ENCODE measurements around the gene KCNT1.

KCNT1 gene

DNA sequence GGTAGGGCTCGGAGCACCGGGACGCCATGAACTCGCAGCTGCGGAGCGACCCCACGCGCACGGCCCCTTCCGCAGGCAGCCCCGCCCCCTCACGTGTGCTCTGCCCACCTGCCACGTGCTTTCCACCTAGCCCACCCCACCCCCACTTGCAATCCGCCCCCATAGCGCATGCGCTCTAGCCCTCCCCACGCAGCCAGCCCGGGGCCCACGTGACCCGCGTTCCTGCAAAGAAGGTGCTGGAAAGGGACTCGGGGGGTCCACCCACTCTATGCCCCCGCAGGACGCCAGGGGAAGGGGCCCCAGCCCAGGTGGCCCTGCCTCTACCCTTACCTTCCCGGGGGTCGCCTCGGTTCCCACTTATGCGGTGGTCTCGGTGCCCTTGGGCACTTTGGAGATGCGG lies 2.5 kb upstream of the KCNT1 start, which contains the start of gene SOHLH1:
Gene SOHLH1 (minus strand): TSS at position 42 of the 400 bp plus-strand sequence. CDS start 14 bp downstream, at position 28.
- no peak for DNase-seq (ENCODE audit: low read depth)

DNA sequence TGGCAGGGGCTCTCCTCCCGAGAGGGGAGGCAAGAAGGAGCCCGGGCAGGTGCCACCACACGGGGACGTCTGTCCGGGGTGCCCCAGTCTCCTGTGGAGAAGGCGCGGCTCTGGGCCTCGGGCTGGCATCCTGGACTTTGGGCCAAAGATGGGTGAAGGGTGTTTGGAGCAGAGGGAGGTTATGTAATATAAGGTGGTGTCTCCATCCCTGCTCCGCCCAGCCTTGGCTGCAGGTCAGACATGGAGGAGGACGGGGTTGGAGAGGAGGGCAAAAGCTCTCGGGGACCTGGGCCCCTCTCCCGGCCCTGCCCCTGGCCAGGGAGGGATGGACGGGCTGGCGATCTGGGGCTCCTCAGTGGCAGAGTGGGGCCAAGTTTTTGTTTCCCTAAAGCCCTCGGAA lies 1.5 kb upstream of the KCNT1 start:
- DNase-seq (ENCODE audit: low read depth): no peak

DNA sequence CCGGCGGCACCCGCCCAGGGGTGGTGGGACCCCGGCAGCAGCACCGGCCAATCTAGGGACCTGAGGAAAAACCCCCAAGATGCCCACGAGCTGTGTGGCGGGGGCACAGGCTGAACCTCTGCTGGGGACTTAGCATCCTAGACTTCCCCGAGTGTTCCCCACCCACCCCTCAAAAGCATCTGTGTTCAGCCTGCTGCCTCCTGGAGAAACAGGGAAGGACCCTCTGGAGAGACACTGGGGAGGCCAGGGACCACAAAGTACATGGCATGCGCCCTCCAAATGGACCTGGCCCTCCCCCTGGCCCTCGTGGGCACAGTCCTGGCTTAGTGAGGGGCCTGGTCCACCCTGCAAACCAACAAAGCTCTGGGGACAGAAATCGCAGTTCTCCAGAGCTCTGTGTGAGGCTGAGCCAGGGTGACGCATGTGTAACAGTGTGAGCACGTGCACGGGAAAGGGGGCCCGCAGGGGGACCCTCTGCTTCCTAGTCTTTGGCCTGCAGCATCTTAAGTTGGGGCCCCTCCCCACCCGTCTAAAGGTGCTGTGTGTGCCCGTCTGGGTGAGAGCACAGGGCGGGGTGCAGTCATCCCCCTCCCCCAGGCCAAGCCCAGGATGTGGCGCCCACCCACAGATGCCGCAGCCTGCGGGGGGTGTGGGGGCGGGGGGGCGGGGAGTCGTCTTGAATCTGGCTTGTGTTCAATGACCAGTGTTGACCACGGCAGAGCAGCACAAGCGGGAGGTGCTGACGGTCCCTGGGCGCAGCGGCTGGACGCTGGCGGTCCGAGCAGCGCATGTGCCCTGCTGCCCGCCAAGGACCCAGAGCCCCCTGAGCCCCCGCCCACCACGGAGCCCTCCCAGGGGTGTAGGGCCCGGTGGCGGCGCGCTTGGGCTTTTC lies 672 bp upstream of the KCNT1 start:
- no peak for DNase-seq (ENCODE audit: low read depth)

DNA sequence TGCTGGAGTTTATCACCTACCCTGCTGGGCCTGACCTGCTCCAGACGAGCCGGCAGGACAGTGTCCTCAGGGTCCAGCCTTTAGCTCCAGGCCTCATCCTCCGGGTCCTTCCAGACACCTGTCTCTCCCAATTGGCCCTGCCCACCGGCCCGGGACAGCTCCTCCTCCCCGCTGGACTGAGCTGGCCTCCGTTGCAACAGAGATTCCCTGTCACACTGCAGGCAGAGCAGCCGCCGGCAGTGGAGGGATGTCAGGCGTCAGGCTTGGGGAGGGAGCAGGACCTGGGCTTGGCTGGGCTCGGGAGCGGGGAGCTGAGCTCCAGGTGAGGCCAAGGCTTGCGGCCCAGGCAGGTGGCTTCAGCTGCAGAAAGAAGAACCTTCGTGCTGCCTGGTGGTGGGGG lies 1.7 kb downstream of the KCNT1 start:
- no peak for DNase-seq (ENCODE audit: low read depth)

DNA sequence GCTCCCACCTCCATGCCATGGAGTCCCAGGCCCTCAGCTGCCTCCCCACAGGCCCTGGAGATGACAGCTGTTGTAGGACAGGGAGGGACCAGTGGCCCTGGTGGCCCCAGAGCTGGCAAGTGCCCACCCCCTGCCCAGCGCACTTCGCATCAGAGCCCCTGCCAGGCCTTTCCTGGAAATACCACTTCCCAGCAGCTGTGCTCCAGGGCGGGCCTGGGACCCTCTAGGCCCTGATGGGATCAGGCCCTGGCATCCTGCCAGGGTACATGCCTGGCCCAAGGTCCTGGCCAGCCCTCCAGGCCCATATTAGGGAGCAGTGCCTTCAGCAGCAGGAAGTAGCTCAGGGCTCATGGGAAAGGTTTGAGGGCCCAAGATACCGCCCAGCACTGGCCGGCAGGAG lies 2.5 kb downstream of the KCNT1 start:
- no peak for DNase-seq (ENCODE audit: low read depth)

DNA sequence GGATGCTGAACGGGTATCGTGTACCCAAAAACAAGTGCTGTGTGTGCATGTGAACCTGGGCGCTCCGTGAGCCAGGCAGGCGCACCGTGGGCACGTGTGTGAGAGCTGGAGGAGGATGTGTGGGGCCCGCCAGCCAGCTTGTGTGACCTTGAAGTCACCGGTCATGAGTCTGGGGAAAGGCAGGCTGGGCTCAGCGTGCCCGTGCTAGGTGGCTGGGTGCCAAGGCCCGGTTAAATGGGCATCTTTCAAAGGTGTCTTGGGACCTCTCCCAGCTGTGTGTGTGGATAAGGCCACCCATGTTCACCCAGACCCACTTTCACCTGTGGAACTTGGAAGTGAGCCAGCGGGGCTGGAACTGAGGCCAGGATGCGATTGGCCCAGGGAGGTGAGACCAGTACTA lies 3.4 kb downstream of the KCNT1 start:
- no peak for DNase-seq (ENCODE audit: low read depth)

DNA sequence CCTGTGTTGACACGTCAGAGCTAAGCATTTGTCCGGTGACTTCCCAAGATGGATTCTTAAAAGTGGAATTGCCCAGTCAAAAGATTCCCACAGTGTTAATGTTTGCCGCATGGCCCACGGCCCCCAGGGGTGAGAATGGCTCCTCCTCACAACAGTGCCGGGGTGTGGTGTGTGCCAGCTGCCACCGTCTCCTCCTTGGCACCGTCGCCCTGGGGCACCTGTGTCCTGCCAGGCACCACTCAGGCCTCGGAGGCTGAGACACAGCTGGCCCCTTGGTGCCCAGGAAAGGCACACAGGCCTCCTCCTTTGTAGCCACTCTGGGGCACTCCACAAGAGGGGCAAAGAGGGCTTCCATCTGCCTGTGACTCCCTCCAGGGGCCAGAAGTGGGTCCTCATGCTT lies 4.3 kb downstream of the KCNT1 start:
- DNase-seq (ENCODE audit: low read depth): no peak

DNA sequence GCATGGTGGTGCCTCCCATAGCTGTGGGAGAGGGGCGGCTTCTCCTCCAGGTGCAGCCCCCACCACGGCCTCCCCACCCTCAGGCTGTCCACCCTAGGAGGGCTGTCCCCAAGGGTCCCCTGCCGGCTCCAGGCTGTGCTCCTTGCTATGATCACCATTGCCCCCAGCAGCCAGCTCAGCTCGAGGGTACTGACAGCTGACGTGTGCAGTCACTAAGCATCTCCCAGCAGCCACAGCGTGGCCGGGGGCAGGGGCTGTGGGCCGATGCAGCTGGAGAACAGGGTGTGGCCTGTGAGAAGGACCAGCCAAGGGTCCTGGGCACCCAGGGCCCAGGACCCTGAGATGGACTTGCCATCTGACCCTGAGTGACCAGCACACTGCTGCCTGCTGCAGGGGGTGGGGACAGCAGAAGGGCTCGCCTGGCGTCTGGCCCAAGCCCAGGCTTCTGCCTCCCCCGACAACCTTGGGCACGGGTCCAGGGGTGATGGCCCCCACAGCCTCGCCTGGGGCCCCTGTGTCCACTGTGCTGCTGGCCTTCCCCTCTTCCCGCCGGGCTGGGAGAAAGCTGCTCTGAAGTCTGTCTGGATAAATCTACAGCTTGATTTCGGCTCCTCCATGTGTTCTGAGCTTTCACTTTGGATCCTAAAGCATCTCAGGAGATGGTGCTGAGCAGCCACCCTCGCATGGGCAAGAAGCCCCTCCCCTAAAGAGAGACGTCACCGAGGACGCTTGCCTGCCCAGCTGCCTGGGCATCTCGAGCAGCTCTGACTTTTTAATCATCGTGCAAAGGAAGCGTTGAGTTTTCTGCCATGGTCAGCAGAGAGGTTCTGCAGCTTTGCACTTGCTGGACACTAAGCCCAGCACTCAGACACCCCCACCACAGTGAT lies 5.5 kb downstream of the KCNT1 start:
- DNase-seq (ENCODE audit: low read depth): no peak

DNA sequence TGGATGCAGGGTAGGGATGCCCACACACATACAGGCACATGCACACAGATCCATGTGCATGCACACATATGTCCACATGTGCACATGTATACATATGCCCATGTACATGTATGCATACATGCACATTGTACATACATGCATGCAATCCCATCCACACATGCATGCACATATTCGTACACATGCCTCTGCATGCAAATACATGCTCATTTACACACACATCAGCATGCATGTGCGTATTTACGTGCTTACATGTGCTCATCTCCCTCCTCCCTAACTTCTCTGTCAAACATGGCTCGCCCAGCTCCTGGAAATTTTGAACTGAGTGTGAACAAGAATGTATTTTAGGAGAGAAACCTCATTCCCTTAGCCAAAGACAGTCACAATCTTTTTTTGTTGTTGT lies 6.2 kb downstream of the KCNT1 start:
- DNase-seq (ENCODE audit: low read depth): no peak

DNA sequence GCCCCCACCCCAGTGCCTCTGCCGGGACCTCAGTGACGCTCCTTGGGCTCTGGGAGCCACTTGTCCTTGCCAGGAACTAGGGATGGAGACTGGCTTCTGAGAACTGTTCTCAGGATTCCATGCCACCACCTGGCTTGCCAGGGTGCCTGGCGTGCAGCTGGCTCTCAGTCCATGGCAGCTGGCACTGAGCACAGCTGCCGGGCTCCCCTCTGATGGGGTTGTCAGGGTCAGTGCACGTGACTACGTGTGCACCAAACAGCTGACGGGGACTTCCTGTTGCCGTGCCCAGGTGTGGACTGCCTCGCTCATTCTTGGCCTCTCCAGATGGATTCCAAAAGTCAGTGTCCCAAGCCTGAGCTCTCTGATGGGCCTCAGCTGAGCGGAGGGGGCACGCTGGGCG lies 9.4 kb downstream of the KCNT1 start:
- no peak for DNase-seq (ENCODE audit: low read depth)

DNA sequence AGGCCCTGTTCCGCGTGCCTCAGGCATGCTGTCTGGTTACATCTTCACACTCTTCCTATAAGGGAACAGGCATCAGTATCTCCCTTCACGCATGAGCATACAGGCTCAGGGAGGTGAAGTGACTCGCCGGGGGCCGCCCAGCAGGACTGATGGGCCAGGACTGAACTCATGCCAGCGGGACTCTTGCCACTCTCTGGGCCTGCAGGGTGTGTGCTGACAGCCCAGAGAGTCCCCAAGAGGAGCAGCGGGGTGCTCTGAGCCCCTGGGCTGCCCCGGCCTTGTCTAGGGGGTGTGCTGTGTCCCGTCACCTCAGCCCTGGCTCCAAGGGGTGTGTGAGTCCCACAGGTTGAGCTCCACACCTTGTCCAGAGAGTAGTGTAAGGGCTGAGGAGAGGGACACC lies 9.9 kb downstream of the KCNT1 start:
- no peak for DNase-seq (ENCODE audit: low read depth)

DNA sequence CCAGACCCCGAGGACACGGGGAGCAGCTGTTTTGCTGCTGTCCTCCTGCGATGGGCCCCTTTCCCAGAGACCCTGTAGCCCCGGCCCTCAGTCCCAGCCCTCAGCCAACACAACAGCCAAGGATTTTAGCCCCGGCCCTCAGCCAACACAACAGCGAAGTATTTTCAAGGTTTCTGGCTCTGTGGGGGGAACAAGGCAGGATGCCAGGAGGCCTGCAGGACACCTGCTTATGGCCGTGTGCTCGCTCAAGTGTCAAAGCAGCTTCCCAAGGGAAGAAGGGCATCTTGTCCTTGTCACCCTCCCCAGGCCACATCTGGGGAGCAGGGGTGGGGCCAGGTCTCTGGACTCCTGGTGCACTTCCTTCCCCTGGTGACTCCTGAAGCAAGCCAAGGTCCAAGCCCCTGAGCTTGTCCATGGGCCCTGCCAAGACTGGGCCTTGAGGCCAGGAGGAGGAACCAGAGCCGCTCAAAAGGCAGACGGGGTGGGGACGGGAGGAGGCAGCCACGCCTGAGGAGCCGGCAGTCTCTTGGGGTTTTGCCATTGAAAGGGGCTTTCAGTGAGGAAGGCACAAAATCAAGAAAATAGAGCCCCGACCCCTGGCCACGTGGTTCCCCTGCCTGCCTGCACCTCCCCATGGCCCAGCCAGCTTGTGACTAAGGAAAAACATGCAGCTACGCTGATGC lies 10.8 kb downstream of the KCNT1 start:
- no peak for DNase-seq (ENCODE audit: low read depth)

DNA sequence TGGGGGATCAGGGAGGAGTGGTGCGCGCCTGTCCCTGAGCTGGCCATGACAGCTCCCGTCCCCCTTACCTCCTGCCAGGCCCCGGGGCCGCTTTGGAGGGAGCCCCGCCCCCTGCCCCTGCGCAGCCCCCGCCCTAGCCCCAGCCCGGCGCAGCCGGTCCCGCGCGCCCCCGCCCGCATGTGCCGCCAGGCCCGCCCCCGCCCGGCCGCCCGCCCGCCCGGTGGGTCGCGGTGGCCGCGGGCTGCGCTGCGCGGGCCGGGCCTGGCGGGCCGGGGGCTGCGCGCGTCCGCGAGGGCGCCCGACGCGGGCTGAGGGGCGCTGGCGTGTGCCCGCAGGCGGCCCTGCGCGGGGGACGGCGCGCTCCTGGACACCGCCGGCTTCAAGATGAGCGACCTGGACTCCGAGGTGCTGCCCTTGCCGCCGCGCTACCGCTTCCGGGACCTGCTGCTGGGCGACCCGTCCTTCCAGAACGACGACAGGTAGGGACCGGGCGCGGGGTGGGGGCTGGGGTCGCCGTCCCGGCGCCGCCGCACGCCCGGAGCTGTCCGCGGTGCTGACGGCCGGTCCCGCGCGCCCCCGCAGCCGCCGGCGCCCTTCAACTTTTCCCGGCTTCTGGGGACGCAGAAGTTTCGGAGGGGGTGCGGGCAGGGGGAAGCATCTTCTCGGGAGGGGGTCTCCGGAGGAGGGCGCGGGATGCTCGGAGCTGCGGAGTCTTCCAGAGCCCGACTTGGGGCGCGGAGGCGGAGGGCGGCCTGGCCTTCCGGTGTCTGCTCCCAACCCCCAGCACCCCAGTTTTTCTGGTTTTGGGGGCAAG lies 12.5 kb downstream of the KCNT1 start:
- no peak for DNase-seq (ENCODE audit: low read depth)

DNA sequence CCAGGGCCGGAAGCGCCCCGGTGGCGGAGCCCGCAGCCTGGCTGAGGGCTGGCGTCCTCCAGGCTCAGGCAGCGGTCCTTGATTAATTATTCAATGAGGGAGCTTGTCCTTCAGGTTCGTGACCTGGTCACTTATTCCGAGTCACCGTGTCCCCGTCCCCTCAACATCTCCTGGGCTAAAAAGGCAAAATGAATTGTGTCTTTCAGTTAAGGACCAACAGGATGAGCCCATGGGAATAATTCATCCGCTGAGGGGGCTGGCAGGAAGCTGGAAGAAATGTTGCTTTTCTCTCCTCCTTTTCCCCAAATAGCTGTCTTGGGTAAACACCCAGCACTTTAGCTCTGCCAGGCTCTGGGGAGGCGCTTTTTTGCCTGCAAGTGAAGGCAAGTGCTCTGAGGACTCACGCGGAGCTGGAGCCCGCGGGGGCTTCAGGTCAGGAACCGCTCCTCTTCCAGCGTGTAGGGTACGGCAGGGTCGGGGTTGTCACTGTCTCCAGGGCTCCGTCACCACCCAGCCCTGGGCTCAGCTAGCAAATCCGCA lies 13.1 kb downstream of the KCNT1 start:
- DNase-seq (ENCODE audit: low read depth): no peak

DNA sequence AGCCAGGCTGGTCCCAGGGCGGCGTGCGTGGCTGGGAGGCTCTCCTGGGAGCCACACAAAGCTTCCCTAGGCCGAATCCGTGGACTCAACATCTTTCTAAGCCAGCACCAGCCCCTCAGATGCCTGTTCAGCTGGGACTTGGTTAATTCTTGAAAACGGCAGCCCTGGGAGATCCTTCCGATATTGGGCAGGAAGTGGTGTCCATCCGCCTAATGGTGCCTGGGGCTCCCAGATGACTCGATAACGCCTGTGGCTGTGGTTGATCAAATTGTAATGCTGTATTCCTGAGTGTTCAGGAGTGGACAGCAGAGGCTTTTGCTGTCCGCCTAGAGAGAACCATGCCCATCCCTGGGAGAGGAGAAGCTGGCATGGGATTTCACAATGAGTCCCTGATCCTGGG lies 14.1 kb downstream of the KCNT1 start:
- DNase-seq (ENCODE audit: low read depth): no peak

DNA sequence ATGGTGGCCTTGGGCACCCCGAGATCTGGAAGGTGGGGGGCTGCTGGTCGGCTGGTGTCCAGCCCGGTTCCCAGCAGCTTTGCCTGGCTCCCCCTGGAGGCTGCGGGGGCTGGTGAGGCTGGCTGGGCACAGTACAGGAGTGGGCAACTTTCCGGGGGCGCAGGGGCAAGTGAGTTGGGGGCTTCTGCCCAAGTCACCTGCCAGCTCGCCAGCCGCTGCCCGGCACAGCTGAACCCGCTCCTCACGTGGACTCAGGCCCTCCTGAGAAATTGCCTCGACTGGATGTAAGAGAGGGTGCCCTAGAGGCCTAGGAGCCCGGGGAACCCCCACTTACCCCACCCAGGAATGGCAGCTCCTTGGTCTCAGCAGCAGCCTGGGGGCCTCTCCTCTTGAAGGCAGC lies 15.4 kb downstream of the KCNT1 start:
- no peak for DNase-seq (ENCODE audit: low read depth)

DNA sequence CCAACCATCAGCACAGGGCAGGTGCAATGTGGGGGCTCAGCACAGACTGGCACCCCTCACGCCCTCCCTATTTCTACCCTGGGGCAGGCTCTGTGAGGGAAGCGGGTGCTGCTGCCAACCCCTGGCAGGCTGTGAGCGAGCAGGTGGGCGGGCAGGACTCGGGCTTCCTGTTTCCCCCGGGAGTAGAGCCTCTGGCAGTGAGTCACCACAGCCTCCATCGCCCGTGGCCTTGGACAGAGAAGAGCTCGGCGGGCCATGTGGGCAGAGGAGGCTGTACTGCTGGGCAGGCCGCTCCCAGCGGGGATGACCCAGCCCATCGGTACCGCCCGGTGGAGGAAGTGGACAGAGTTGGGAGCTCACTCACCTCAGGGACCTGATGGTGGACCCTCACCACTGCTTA lies 16.6 kb downstream of the KCNT1 start:
- DNase-seq (ENCODE audit: low read depth): no peak

DNA sequence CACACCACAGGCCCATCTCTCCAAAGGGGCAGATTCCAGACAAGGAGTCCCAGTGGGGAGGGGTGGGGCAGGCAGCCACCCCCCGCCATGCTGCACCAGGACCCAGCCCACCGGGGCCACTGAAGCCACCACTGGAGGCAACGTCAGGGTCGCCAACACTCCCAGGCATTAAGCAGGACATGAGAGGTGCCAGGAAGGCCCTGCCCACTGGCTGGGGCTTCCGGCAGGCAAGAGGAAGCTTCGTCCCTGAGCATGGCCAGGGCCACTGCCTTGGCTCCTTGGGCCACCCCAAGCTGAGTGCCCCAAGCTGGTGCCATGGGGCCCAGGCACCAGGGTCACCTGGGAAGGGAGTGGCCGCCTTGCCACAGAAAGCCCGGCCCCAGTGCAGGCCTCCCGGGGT lies 17.5 kb downstream of the KCNT1 start:
- no peak for DNase-seq (ENCODE audit: low read depth)

DNA sequence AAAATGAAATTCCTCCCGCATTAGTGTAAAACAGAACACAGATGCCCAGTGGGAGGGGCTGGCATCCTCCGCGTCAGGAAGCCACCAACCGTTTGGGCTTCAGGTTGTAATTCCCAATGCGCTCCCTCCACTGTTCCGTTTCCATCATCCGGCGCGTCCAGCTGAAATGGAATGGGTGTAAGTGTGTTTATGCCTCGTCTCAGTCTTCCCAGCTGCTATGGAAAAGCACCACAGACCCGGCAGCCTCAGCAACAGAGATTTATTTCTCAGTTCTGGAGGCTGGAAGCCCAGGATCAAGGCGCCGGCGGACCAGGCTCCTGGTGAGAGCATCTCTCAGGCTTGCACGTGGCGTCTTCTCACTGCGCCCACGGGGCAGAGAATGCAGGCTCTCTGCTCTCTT lies 20.4 kb downstream of the KCNT1 start:
- no peak for DNase-seq (ENCODE audit: low read depth)

DNA sequence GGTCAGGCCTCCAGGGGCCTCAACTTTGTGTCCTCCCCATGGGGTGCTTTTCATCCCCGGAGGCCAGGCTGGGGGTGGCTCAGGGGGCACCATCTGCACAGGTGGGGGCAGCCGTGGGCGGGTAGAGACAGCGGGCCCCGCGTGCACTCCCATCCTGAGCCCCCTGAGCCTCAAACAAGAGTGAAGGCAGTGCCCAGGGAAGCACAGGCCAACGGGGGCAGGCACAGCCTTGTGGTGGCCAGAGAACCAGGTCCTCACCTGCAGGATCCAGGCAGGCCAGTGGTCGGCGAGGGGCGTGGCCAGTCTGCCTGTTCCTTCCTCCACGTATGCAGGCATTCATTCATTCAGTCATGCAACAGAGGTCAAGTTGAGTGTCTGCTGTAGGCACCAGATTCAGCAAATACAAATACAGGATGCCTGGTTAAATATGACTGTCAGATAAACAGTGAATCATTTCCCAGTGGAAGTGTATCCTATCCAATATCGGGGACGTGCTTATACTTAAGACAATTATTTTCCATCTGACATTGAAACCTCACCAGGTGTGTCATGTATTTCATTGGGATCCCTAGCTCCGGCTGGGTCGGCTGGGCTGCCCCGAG lies 22.3 kb downstream of the KCNT1 start:
- DNase-seq (ENCODE audit: low read depth): no peak

Data from stromal cell of bone marrow (primary cell).